Daoy (cell line): ENCODE data around the gene PDZD2. TPM values are rescaled to one million over a fixed set of nuclear protein-coding genes. Genes with fewer than 3 reads are reported as not detected.
"Not testable (repeated sequence)": the region's sequence is repeated elsewhere in the genome, so short reads cannot be mapped to it uniquely, and the experiment has no call there.

Source experiments
- DNase-seq: peaks from one replicate; pipeline ENCODE4 v3.0.0-alpha.2; 2015; ENCODE audit warnings: low read depth
- total RNA-seq: library from RNA; depleted of rRNA; stranded (reverse); fragments of >200 nt; shearing (Covaris generic); gene quantifications from 2 replicates; pipeline ENCODE4 v1.2.3, GENCODE V29; 2014

The PDZD2 gene
- total RNA-seq, 1 experiment from 2014 or later = 0.91 TPM

- no peak for DNase-seq
Measured at GRCh38 chr5:32013658-32014057, 374.7 kb downstream of the PDZD2 start.

- no peak for DNase-seq
Measured at GRCh38 chr5:32014096-32014745, 375.3 kb downstream of the PDZD2 start.

GRCh38 chr5:32015262-32015661 is 376.3 kb downstream of the PDZD2 start:
- DNase-seq = not testable (repeated sequence)

GRCh38 chr5:32017692-32018367 is 378.9 kb downstream of the PDZD2 start:
- DNase-seq = no peak

- no peak for DNase-seq
Measured at GRCh38 chr5:32018476-32019436, 379.8 kb downstream of the PDZD2 start.

- no peak for DNase-seq
Measured at GRCh38 chr5:32020271-32020670, 381.3 kb downstream of the PDZD2 start.

GRCh38 chr5:32020946-32021345 is 382.0 kb downstream of the PDZD2 start:
- no peak for DNase-seq

GRCh38 chr5:32021771-32022170 is 382.8 kb downstream of the PDZD2 start:
- DNase-seq = no peak

- no peak for DNase-seq
Measured at GRCh38 chr5:32022638-32023037, 383.7 kb downstream of the PDZD2 start.

- DNase-seq = no peak
Measured at GRCh38 chr5:32023816-32024215, 384.9 kb downstream of the PDZD2 start.

GRCh38 chr5:32024751-32025150 is 385.8 kb downstream of the PDZD2 start:
- no peak for DNase-seq

GRCh38 chr5:32027093-32027716 is 388.3 kb downstream of the PDZD2 start:
- no peak for DNase-seq

- DNase-seq = peak; percentile 87
Measured at GRCh38 chr5:32027717-32028458, 389.0 kb downstream of the PDZD2 start.

- no peak for DNase-seq
Measured at GRCh38 chr5:32029261-32029660, 390.3 kb downstream of the PDZD2 start.

- no peak for DNase-seq
Measured at GRCh38 chr5:32029781-32030180, 390.9 kb downstream of the PDZD2 start.

- peak; percentile 57 for DNase-seq
Measured at GRCh38 chr5:32030222-32030621, 391.3 kb downstream of the PDZD2 start.

GRCh38 chr5:32030686-32031085 is 391.8 kb downstream of the PDZD2 start:
- no peak for DNase-seq

- DNase-seq = no peak
Measured at GRCh38 chr5:32031089-32031488, 392.2 kb downstream of the PDZD2 start.

GRCh38 chr5:32038523-32038922 is 399.6 kb downstream of the PDZD2 start:
- DNase-seq = no peak

GRCh38 chr5:32039133-32039532 is 400.2 kb downstream of the PDZD2 start:
- not testable (repeated sequence) for DNase-seq

- DNase-seq = not testable (repeated sequence)
Measured at GRCh38 chr5:32039601-32040000, 400.7 kb downstream of the PDZD2 start.
